ENCODE data around the gene LIN52.
"Not testable (repeated sequence)": the region's sequence is repeated elsewhere in the genome, so short reads cannot be mapped to it uniquely, and the experiment has no call there.

The LIN52 gene

GRCh38 chr14:74111395-74112216 is 26.9 kb downstream of the LIN52 start:
- not testable (repeated sequence) for DNase-seq

GRCh38 chr14:74125487-74125886 is 40.7 kb downstream of the LIN52 start:
- DNase-seq = not testable (repeated sequence)

GRCh38 chr14:74126315-74127013 is 41.7 kb downstream of the LIN52 start:
- DNase-seq = no peak

- no peak for DNase-seq
These were observed 42.9 kb downstream of the LIN52 start for GRCh38 chr14:74127634-74128033.

- DNase-seq = no peak
These were observed 49.2 kb downstream of the LIN52 start for GRCh38 chr14:74133833-74134481.

GRCh38 chr14:74134484-74134883 is 49.7 kb downstream of the LIN52 start:
- no peak for DNase-seq

GRCh38 chr14:74135426-74135825 is 50.7 kb downstream of the LIN52 start:
- no peak for DNase-seq

- no peak for DNase-seq
These were observed 55.7 kb downstream of the LIN52 start for GRCh38 chr14:74140374-74140850.

- no peak for DNase-seq
These were observed 56.9 kb downstream of the LIN52 start for GRCh38 chr14:74141703-74142102.

GRCh38 chr14:74142523-74142922 is 57.8 kb downstream of the LIN52 start:
- DNase-seq = no peak

GRCh38 chr14:74144789-74145188 is 60.0 kb downstream of the LIN52 start:
- no peak for DNase-seq

- DNase-seq = no peak
These were observed 62.8 kb downstream of the LIN52 start for GRCh38 chr14:74147571-74147970.

- DNase-seq = no peak
These were observed 63.9 kb downstream of the LIN52 start for GRCh38 chr14:74148705-74149104.

GRCh38 chr14:74155287-74155686 is 70.5 kb downstream of the LIN52 start:
- DNase-seq = no peak

GRCh38 chr14:74155749-74156148 is 71.0 kb downstream of the LIN52 start:
- DNase-seq = no peak

- DNase-seq = no peak
These were observed 76.0 kb downstream of the LIN52 start for GRCh38 chr14:74160763-74161162.

GRCh38 chr14:74161526-74162158 is 76.9 kb downstream of the LIN52 start:
- DNase-seq = no peak

- no peak for DNase-seq
These were observed 85.2 kb downstream of the LIN52 start for GRCh38 chr14:74169906-74170305.

- no peak for DNase-seq
These were observed 91.6 kb downstream of the LIN52 start for GRCh38 chr14:74176400-74176793.

GRCh38 chr14:74179856-74180255 is 95.1 kb downstream of the LIN52 start:
- DNase-seq = no peak

- DNase-seq = no peak
These were observed 106.3 kb downstream of the LIN52 start for GRCh38 chr14:74190927-74191575.

- no peak for DNase-seq
These were observed 109.9 kb downstream of the LIN52 start for GRCh38 chr14:74194506-74195274.

Measured in islet precursor cell (in vitro differentiated cells).